Stimulated activated CD4-positive, alpha-beta T cell treated with anti-CD3 and anti-CD28 coated beads, Interleukin-2, amount 100 ng/mL, for 4 hours (primary cell): ENCODE results near the gene MLYCD.
A peak's percentile ranks its signal among the peaks of the same experiment; 100 is the strongest.

ENCODE experiments used
- DNase-seq: peaks from one replicate; pipeline ENCODE4 v3.0.0-alpha.2; 2020; ENCODE audit warnings: low read depth

MLYCD gene

GRCh38 chr16:83899272-83899897, 470 bp downstream of the MLYCD start:
- peak; percentile 54 for DNase-seq

- no peak for DNase-seq
These were observed 1.1 kb downstream of the MLYCD start for GRCh38 chr16:83899978-83900377.

GRCh38 chr16:83900571-83900970, 1.7 kb downstream of the MLYCD start:
- DNase-seq, result no peak

GRCh38 chr16:83901101-83901500, 2.2 kb downstream of the MLYCD start:
- no peak for DNase-seq

- no peak for DNase-seq
These were observed 4.8 kb downstream of the MLYCD start for GRCh38 chr16:83903751-83904150.

- no peak for DNase-seq
These were observed 7.8 kb downstream of the MLYCD start for GRCh38 chr16:83906683-83907082.

DNA sequence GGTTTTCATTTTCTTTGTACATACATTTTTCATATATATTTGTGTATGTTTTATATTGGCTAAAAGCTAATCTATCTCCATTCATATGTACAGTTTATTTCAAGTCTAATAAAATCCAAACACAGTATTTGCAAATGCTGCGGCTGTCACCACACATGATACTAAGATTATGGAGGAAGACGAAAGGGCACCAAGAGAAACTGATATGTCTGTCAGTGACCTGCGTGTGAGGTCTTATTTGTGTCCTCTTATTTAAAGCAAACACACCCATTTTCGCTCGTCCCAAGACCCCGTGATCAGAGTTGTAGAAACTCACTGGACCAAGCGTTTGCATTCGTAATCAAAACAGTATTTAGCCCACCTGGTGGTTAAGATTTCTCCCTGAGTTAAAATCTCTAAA, 8.2 kb downstream of the MLYCD start:
- DNase-seq, result no peak

- no peak for DNase-seq
These were observed 8.8 kb downstream of the MLYCD start for GRCh38 chr16:83907631-83908250.

- no peak for DNase-seq
These were observed 9.9 kb downstream of the MLYCD start for GRCh38 chr16:83908798-83909197.

DNA sequence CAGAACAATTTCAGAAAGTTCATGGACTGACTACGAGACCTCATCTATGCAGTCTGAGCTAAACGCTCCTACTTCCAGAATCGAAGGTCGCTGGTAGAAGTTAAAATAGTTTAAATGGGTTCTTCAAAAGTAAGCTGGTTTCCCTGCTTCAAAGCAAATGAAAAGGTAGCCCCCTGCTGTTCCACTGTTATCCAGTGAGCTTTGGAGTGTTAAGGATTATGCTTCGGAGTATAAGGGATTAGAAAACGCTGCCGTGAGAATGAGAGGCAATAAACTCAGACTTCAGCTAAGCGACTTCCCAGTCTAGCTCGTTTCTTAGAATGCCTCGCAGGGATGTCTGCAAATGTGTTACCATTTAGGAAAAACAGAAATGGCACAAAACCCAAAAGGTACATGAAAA, 12.4 kb downstream of the MLYCD start:
- no peak for DNase-seq

GRCh38 chr16:83912519-83913244, 13.8 kb downstream of the MLYCD start:
- no peak for DNase-seq

DNA sequence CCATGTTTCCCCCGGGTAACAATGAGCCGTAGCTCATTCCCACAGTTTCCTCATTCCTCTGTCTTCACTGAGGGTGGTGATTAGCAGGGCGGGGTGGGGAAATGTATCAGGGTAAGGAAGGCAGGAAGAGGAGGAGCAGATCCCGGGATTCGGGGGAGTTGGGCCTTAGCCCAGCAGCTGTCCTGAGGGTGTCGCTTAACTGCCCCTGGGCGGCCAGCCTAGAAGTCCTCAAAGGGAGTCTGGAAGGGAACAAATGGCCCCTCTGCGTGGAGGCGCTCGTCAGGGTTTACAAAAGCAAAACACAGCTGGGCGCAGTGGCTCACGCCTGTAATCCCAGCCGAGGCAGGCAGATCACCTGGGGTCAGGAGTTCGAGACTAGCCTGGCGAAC, 14.3 kb downstream of the MLYCD start:
- DNase-seq, result no peak

- DNase-seq, result no peak
These were observed 15.3 kb downstream of the MLYCD start for GRCh38 chr16:83914091-83914710.

- DNase-seq, result no peak
These were observed 16.2 kb downstream of the MLYCD start for GRCh38 chr16:83915081-83915480.

DNA sequence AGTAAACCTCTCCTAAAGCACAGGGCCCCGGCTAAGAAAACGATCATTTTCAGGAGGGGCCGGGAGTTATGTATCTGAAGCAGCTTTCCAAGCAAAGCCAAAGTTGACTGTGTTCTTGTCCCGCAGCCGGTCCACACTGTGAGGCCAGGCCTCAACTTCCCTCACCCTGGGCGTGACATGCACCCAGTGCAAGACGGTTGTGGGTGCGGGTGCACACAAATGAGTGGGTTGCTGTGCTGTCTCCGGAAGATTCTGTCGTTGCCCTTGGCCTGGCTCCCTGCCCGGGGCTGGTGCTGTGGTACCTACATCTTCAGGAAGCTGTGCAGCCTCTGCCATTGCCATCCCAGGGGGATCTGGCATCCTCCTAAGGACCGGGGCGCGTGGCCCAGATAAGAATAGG, 16.6 kb downstream of the MLYCD start:
- no peak for DNase-seq

DNA sequence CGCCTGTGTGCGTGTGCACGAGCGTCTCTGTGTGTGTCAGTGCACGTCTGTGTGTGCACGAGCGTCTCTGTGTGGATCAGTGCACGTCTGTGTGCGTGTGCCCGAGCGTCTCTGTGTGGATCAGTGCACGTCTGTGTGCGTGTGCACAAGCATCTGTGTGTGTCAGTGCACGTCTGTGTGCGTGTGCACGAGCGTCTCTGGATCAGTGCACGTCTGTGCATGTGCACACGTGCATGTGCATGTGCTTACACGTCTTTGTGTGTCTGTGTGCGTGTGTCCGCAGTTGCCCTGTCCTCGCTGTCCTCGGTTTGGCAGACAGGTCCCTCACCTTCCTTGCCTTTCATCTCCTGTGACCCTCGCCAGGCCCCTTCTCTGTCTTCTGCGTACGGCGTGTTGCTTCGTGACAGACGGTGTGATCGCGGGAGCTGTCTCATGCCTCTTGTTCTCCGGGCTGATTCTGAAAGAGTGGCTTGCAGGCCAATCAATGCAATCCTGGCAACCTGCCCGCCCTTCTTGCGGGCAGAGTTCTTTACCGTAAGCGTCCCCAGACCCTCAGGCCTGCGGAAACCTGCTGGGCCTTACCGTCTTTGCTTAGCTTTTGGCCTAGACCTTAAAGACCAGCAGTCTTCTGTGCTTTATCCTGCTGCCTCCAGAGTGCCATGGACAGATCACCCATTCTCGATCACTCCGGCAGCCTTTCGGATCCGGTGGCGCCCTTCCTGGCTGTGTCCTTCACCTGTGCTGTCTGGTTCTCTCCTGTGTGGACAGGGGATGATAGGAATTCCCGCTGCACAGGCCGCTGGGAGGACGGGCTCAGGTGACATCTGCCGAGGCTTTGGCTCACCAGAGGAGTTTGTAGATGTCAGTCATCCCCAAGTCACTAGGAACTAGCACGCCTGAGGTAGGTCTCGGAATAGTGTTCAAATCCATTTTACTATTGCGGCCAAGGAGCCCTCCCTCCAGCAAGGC, 18.5 kb downstream of the MLYCD start:
- no peak for DNase-seq

DNA sequence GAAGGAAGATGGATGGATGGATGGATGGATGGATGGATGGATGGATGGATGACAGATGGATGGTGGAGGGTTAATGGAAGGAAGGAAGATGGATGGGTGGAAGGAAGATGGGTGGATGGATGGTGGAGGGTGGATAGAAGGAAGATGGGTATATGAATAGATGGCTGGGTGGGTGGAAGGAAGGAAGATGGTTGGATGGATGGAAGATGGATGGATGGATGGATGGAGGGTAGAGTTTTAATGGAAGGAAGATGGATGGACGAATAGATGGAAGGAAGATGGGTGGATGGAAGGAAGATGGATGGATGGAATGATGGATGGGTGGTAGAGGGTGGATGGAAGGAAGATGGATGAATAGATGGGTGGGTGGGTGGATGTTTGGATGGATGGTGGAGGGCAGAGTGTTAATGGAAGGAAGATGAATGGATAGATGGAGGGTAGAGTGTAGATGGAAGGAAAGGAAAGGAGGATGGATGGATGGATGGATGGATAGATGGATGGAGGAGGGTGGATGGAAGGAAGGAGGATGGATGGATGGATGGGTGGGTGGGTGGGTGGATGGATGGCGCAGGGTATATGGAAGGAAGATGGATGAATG, 22.1 kb downstream of the MLYCD start:
- no peak for DNase-seq

GRCh38 chr16:83923581-83924365, 24.9 kb downstream of the MLYCD start:
- no peak for DNase-seq

DNA sequence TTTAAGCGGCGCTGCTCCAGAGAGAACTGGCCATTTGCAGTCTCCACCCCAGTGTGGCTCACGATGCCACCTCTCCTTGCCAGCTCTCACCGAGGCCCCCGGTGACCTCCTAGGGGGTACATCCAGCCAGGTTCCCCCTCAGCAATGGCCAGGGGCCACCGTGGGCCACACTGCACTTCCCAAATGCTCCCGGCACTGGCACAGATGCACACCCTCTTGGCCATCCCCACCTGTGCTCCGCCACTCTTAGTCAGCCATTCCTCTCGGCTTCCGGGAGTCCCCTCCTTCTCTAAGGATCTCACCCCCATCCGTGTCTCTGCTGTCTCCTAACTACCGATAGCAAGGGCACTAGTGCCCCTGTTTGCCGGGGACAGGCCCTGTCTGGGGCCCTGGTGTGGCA, 25.8 kb downstream of the MLYCD start:
- DNase-seq, result no peak

- no peak for DNase-seq
These were observed 26.4 kb downstream of the MLYCD start for GRCh38 chr16:83925095-83925905.
